ENCODE measurements around the gene KRT84. TPM values are rescaled to one million over a fixed set of nuclear protein-coding genes. Genes with fewer than 3 reads are reported as not detected.
"Not testable (repeated sequence)": the region's sequence is repeated elsewhere in the genome, so short reads cannot be mapped to it uniquely, and the experiment has no call there.

The KRT84 gene
- total RNA-seq, 3 donors from 2014 or later, result not detected

- no peaks in the 10 kb centered on the region for H3K36me3 Mint-ChIP-seq (ENCODE audit: insufficient read depth)
- H3K27me3 Mint-ChIP-seq (ENCODE audit: low read depth), result peaks cover 6% of the 10 kb centered on the region
- no peak for DNase-seq
- ATAC-seq, result no peak
- H3K9me3 Mint-ChIP-seq, result no peaks in the 10 kb centered on the region
- H3K4me1 Mint-ChIP-seq (ENCODE audit: low read depth), result peaks cover 32% of the 10 kb centered on the region
- H3K4me3 Mint-ChIP-seq, result no peak overlapping the region
Measured at GRCh38 chr12:52353766-52354165, 31.7 kb downstream of the KRT84 start.

GRCh38 chr12:52352951-52353350 is 32.5 kb downstream of the KRT84 start:
- no peaks in the 10 kb centered on the region for H3K9me3 Mint-ChIP-seq
- H3K27me3 Mint-ChIP-seq (ENCODE audit: low read depth), result peaks cover 6% of the 10 kb centered on the region
- H3K4me1 Mint-ChIP-seq (ENCODE audit: low read depth), result peaks cover 24% of the 10 kb centered on the region
- H3K4me3 Mint-ChIP-seq, result no peak overlapping the region
- ATAC-seq (no peak), DNase-seq (no peak)
- no peaks in the 10 kb centered on the region for H3K36me3 Mint-ChIP-seq (ENCODE audit: insufficient read depth)

DNA sequence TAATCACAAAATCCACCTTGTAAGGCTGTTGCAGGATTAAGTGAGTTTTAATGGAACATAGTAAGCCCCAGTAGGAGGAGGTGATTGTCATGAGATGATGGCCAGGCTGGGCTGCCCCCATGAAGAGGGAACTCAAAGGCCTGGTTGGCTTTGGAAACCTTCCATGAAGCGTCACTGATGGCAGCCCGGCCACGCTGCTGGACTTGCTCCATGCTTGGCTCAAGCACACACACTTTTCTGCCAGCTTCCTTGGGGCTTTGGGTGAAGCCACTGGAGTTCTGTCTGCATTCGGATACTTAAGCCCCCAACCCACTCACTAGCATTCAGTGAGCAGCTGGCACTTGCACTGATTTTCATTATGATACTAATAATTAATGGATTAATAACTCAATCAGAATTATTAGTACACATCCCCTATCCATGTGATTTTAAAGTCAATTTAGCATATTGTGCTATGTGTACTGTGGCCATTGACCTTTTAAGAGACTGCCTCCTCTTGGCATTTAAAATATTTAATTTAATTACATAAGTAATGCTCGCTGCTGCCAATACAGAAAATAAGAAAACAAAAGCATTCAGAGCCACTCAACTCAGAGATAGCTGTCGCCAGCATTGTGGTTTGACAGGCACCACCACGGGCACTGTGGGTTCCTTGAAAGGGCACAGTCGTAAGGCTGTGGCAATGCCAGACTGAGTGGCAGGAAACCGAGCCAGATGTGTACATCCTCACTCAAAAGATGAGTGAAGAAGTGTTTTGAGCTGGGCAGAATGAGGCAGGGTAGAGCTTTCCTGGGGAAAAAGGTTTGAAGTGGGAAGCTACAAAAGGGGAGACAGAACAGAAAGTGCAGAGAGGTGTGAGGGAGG is 34.0 kb downstream of the KRT84 start:
- Mint-ChIP-seq H3K9me3 (no peaks in the 10 kb centered on the region), H3K36me3 (ENCODE audit: insufficient read depth) (no peaks in the 10 kb centered on the region), H3K4me1 (ENCODE audit: low read depth) (peaks cover 22% of the 10 kb centered on the region), H3K27me3 (ENCODE audit: low read depth) (peaks cover 4% of the 10 kb centered on the region), H3K4me3 (peak overlapping the region; percentile 65)
- ATAC-seq (peak; percentile 82 to 86), DNase-seq (peak; percentile 38)

- ATAC-seq (no peak), DNase-seq (no peak)
- H3K36me3 Mint-ChIP-seq (ENCODE audit: insufficient read depth), result no peaks in the 10 kb centered on the region
- H3K27me3 Mint-ChIP-seq (ENCODE audit: low read depth), result peaks cover 4% of the 10 kb centered on the region
- no peak overlapping the region for H3K4me3 Mint-ChIP-seq
- H3K9me3 Mint-ChIP-seq, result no peaks in the 10 kb centered on the region
- peaks cover 22% of the 10 kb centered on the region for H3K4me1 Mint-ChIP-seq (ENCODE audit: low read depth)
Measured at GRCh38 chr12:52350786-52351185, 34.7 kb downstream of the KRT84 start.

- H3K4me1 Mint-ChIP-seq (ENCODE audit: low read depth), result peaks cover 22% of the 10 kb centered on the region
Measured at GRCh38 chr12:52350021-52350620, 35.3 kb downstream of the KRT84 start.

DNA sequence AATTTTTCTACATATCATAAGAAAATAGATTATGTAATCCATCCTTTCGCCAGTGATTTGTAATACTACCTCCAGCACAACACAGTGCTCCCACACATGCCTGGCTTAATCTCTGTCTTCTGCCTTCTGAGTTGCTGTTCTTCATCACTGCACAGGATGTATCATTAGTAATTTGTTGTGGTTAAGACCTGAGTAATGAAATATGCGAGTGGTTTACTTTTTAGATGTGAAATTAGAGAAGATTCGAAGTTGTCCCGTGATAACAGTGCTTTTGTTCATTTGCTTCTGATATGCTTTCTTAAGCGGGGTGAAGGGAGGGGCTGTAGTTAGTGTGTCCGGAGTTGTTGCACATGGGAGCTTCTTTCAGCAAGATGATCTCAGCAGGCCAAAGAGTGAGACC is 36.3 kb downstream of the KRT84 start:
- Mint-ChIP-seq H3K9me3 (no peaks in the 10 kb centered on the region), H3K4me1 (ENCODE audit: low read depth) (peaks cover 22% of the 10 kb centered on the region), H3K36me3 (ENCODE audit: insufficient read depth) (no peaks in the 10 kb centered on the region), H3K27me3 (ENCODE audit: low read depth) (peaks cover 4% of the 10 kb centered on the region), H3K4me3 (no peak overlapping the region)
- no peak for DNase-seq
- no peak for ATAC-seq

More at GRCh38 chr12:52350021-52350620, 35.3 kb downstream of the KRT84 start:
- Mint-ChIP-seq H3K27me3 (ENCODE audit: low read depth) (peaks cover 4% of the 10 kb centered on the region), H3K36me3 (ENCODE audit: insufficient read depth) (no peaks in the 10 kb centered on the region), H3K9me3 (no peaks in the 10 kb centered on the region), H3K4me3 (no peak overlapping the region)
- DNase-seq (no peak), ATAC-seq (no peak)

DNA sequence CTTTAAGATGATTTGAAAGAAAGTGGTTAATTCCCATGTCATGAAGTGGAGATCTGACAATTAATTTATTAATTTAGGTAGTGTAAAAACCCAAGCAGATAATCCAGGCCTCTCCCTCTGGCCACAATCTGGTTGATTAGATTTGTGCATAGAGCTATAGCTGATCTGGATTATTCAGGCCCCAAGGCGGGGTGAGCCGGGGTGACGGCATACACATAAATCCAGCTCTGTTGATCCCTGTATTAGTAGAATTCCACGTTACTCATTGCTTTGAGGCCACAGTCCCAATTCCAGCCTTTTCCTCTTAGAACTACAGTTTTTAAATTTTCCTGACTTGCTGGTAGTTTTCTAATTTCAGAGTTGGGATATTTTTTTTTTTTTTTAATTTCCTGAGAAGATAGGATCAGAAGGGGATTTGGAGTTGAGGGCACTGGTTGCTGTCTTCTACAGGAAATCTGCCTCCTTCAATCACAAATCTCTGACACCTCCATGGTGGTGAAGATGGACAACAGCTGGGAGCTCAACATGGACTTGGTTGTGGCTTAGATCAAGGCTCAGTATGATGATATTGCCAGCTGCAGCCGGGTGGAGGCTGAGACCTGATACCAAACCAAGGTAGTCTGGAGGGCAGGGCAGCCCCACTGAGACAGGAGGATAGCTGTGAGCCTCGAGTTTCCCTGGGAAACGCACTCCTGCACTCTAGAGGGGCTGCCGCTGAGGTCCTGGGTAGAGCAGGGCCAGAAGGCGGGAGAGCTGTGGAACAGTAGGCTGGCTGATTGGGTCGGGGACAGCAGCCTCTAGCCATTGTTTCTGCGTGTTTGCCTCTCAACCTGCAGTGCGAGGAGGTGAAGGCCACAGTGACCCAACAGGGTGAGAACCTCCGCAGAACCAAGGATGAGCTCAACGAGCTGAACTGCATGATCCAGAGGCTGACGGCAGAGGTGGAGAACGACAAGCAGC is 37.6 kb downstream of the KRT84 start:
- H3K27me3 Mint-ChIP-seq (ENCODE audit: low read depth), result peaks cover 4% of the 10 kb centered on the region
- H3K9me3 Mint-ChIP-seq, result no peaks in the 10 kb centered on the region
- DNase-seq, result no peak
- peaks cover 20% of the 10 kb centered on the region for H3K4me1 Mint-ChIP-seq (ENCODE audit: low read depth)
- no peaks in the 10 kb centered on the region for H3K36me3 Mint-ChIP-seq (ENCODE audit: insufficient read depth)
- no peak overlapping the region for H3K4me3 Mint-ChIP-seq
- no peak for ATAC-seq

- peaks cover 5% of the 10 kb centered on the region for H3K27me3 Mint-ChIP-seq (ENCODE audit: low read depth)
- ATAC-seq, result no peak
- H3K36me3 Mint-ChIP-seq (ENCODE audit: insufficient read depth), result no peaks in the 10 kb centered on the region
- no peak for DNase-seq
- H3K9me3 Mint-ChIP-seq, result no peaks in the 10 kb centered on the region
- H3K4me1 Mint-ChIP-seq (ENCODE audit: low read depth), result peaks cover 12% of the 10 kb centered on the region
- no peak overlapping the region for H3K4me3 Mint-ChIP-seq
Measured at GRCh38 chr12:52347016-52347415, 38.4 kb downstream of the KRT84 start.

- H3K9me3 Mint-ChIP-seq, result no peaks in the 10 kb centered on the region
- ATAC-seq, result no peak
- H3K4me3 Mint-ChIP-seq, result no peak overlapping the region
Measured at GRCh38 chr12:52346593-52346992, 38.9 kb downstream of the KRT84 start.

GRCh38 chr12:52345041-52345440 is 40.4 kb downstream of the KRT84 start:
- not testable (repeated sequence) for ATAC-seq; H3K4me1 Mint-ChIP-seq (ENCODE audit: low read depth); H3K4me3 Mint-ChIP-seq; DNase-seq; H3K36me3 Mint-ChIP-seq (ENCODE audit: insufficient read depth); H3K9me3 Mint-ChIP-seq; H3K27me3 Mint-ChIP-seq (ENCODE audit: low read depth)

More at GRCh38 chr12:52346593-52346992, 38.9 kb downstream of the KRT84 start:
- Mint-ChIP-seq H3K36me3 (ENCODE audit: insufficient read depth) (no peaks in the 10 kb centered on the region), H3K4me1 (ENCODE audit: low read depth) (peaks cover 8% of the 10 kb centered on the region), H3K27me3 (ENCODE audit: low read depth) (peaks cover 5% of the 10 kb centered on the region)
- no peak for DNase-seq

GRCh38 chr12:52344111-52344510 is 41.3 kb downstream of the KRT84 start:
- H3K27me3 Mint-ChIP-seq (ENCODE audit: low read depth), result peaks cover 7% of the 10 kb centered on the region
- DNase-seq (no peak), ATAC-seq (no peak)
- H3K36me3 Mint-ChIP-seq (ENCODE audit: insufficient read depth), result no peaks in the 10 kb centered on the region
- H3K9me3 Mint-ChIP-seq, result no peaks in the 10 kb centered on the region
- peaks cover under 1% of the 10 kb centered on the region for H3K4me1 Mint-ChIP-seq (ENCODE audit: low read depth)
- no peak overlapping the region for H3K4me3 Mint-ChIP-seq

DNA sequence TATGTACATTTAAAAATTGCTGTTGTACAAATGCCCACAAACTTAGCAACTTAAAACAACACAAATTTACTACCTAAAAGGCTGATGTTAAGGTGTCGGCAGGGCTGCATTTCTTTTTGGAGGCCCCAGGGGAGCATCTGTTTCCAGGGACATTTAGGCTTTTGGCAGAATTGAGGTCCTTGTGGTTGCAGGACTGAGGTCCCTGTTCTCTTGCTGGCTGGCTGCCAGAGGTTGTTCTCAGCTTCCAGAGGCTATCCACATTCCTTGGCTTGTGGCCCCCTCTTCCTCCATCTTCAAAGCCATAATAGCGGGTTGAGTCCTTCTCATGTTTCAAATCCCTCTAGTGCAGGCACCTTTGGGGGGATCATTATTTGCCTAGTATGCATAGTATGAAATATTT is 41.9 kb downstream of the KRT84 start:
- Mint-ChIP-seq H3K36me3 (ENCODE audit: insufficient read depth) (no peaks in the 10 kb centered on the region), H3K4me1 (ENCODE audit: low read depth) (no peaks in the 10 kb centered on the region), H3K4me3 (no peak overlapping the region), H3K9me3 (no peaks in the 10 kb centered on the region), H3K27me3 (ENCODE audit: low read depth) (peaks cover 7% of the 10 kb centered on the region)
- DNase-seq, result no peak
- ATAC-seq, result no peak

DNA sequence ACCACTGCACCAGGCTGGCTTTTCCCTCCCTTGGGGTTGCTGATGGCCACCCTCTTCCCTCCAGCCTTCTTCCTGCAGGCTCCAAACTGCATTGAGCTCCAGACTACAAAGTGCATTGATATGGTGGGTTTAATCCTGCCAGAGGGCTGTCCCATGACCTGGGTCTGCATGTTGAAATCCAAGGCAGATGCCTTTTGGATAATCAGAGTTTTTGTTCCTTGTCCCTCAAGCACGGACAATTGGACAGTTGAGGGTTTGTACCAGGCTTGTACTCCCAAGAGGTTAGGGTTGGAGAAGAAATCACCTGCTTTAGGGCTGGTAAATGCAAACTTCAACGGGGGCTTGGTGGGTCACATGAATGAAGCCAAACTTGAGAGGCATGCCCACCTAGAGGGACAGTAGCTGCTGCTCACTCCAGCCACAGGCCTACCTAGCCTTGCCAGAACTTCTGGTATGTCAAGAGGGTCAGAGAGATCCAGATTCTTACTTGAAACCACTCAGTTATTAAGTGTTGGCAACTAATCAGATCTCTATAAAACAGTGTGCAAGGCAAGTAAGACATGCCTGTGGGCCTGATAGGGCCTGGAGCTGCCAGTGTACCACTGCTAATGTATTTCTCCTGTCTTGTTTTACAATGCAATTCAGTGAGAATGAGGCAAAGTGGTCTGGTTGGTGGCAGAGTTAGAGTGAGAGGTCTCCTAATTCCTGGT is 42.5 kb downstream of the KRT84 start:
- H3K4me1 Mint-ChIP-seq (ENCODE audit: low read depth), result no peaks in the 10 kb centered on the region
- ATAC-seq (no peak), DNase-seq (no peak)
- no peaks in the 10 kb centered on the region for H3K9me3 Mint-ChIP-seq
- H3K4me3 Mint-ChIP-seq, result no peak overlapping the region
- peaks cover 7% of the 10 kb centered on the region for H3K27me3 Mint-ChIP-seq (ENCODE audit: low read depth)
- H3K36me3 Mint-ChIP-seq (ENCODE audit: insufficient read depth), result no peaks in the 10 kb centered on the region

Measured in activated T-cell treated with anti-CD3 and anti-CD28 coated beads, Interleukin-2, amount 50 U/mL, for 4 hours (primary cell).